NCI-H69 (cell line): ENCODE results near the gene TTYH3.
"Not testable (repeated sequence)": the region's sequence is repeated elsewhere in the genome, so short reads cannot be mapped to it uniquely, and the experiment has no call there.

Experiments used
- DNase-seq: peaks from one replicate; lab custom pipeline; 2025; lab: John Stamatoyannopoulos, UW

The TTYH3 gene

DNA sequence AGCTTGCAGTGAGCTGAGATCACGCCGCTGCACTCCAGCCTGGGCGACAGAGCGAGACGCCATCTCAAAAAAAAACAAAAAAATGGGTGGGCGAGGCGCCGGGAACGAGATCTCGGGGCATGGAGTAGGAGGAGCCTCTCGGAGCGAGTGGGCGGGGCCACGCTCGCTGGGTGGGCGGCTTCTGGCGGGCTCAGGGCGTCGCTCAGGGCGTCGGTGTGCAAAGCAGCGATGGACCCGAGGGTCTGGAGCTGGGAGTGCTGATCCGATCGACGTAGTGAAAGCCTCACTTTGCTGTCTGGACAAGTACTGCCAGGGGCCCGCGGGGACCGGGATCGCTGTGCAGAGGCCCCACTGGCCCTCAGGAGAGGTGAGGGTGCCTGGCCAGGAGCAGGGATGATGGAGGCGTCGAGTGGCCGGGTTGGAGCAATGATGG is 33.6 kb downstream of the TTYH3 start:
- peak; percentile 61 for DNase-seq

DNA sequence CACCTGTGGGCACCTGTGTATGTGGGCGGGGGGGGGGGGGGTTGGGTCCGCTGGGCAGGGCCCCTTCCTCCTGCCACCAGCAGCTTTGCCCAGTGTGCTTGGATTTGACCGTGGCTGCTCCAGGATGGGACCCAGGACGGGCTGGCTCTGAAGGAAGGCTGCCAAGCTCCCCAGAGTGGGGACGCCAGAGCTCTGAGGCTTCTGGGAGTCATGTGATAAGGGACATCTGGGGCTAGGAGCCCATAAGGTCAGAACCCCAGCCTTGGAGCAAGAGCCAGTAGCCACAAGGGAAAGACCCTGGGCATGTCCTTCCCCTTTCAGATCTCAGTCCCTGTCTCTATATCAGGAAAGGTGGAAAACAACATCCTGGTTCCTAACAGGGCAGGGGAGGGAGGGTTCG is 34.4 kb downstream of the TTYH3 start:
- DNase-seq, result no peak

DNA sequence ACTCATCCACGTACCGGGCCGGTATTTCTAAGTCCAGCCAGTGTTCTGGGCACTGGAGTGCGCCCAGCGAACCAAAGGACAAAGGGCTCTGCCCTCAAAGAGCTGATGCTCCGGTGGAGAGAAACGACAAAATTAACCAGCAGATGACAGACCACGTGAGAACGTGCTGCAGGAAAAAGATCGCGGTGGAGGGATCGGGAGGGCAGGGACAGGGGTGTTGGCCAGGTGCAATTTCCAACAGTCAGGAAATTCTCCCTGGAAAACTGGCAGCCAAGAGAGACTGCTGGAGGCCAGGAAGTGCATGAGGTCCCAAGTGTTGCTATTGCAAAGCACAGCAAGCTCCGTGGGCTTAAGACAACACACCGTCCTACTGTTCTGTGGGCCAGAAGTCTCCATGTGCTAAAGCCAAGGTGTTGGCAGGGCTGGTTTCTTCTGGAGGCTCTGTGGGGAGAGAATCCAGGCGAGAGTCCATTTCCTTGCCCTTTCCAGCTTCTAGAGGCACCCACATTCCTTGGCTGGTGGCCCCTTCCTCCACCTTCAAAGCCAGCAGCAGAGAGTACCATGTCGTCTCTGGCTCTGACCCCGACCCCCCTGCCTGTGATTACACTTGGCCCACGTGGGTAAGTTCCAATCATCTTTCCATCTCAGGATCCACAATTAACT is 34.9 kb downstream of the TTYH3 start:
- peak; percentile 47 for DNase-seq

DNA sequence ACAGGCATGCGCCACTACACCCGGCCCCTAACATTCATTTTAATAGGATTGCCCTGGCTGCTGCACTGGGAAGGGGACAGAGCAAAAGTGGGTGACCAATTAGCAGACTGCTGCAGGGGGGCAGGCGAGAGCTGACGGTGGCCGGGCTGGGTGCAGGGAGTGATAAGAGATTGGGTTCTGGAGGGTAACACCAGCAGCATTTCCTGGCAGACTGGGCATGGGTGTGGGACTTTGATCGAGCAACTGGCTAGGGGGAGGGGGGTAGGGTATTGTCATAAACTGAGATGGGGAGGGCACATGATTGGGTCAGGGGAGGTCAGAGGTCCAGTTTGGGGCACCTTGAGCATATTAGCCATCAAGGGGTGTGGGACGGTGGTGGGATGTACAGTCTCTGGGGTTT is 36.1 kb downstream of the TTYH3 start:
- no peak for DNase-seq

DNA sequence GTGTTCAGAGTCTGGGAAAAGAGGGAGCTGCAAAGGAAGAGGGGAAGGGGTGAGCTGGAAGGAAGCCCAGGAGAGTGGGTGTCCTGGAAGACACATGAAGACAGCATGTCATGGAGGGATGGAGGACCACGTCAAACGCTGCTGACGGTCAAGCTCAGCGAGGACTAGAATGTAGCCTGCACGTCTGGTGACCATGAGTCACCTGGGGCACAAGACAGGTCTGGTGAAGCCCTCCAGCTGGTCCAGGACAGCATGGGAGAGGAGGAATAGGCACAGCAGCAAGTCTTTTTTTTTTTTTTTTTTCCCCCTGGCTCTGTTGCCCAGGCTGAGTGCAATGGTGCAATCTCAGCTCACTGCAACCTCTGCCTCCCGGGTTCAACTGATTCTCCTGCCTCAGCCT is 36.6 kb downstream of the TTYH3 start:
- no peak for DNase-seq

DNA sequence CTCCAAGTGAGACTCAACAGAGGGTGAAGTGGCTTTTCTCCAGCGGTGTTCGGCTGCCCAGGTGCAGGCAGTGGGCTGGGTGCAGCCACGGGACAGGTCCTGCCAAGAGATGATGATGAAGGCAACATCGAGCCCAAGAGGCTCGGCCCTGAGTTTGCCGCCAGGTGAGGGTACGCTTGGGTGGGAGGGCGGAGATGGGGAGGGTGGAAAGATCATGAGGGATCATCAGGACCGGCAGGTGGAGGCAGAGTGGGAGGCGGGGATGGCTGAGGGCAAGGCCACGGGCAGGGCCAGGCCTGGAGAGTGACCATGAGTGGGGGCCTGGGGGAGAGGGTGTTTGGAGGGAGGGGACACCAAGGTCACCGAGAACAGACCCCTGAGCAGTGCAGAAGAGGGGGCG is 38.4 kb downstream of the TTYH3 start:
- DNase-seq, result no peak

DNA sequence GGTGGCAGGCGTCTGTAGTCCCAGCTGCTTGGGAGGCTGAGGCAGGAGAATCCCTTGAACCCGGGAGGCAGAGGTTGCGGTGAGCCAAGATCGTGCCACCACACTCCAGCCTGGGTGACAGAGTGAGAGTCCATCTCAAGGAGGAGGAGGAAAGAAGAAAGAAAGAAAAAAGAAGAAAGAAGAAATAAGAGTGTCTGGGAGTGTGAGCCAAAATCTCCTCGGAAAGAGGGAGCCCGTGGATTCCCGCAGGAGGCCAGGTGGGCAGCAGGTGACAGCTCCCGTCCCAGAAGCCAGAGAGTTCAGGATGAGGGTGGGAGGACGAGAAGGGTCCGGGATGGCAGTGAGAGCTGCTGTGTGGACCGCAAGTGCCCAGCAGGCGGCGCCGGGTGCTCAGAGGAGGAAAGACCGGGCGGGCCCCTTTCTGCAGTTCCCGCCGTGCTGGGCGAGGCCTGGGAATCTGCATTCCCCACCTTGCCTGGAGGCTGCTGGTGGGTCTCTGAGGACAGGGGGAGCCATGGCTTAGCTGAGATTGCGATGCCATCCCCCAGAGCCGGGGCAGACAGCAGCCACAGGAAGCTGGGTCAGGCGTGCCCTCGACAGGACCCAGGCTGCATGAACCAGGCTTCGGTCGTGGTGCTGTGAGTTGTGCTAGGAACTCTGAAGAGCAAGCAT is 39.1 kb downstream of the TTYH3 start:
- peak; percentile 85 for DNase-seq

DNA sequence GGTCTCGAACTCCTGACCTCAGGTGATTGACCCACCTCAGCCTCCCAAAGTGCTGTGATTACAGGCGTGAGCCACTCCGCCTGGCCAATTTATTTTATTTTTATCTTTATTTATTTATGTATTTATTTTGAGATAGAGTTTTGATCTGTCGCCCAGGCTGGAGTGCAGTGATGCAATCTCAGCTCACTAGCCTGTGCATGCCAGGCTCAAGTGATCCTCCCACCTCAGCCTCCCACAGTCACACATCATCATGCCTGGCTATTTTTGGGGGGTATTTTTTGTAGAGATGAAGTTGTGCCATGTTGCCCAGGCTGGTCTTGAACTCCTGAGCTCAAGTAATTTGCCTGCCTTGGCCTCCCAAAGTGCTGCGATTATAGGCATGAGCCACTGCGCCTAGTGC is 41.4 kb downstream of the TTYH3 start:
- not testable (repeated sequence) for DNase-seq

DNA sequence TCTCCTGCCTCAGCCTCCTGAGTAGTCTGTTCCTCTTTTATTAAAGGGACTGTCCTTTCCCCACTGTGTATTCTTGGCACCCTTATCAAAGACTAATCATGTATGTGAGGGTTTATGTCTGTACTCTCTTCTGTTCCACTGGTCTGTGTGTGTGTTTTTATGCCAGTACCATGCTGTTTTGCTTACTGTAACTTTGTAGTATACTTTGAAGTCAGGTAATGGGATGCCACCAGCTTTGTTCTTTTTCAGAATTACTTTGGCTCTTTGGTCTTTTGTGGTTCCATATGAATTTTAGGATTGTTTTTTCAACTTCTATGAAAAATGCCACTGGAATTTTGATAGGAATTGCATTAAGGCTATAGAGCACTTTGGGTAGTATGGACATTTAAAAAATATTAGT is 42.1 kb downstream of the TTYH3 start:
- DNase-seq, result no peak

DNA sequence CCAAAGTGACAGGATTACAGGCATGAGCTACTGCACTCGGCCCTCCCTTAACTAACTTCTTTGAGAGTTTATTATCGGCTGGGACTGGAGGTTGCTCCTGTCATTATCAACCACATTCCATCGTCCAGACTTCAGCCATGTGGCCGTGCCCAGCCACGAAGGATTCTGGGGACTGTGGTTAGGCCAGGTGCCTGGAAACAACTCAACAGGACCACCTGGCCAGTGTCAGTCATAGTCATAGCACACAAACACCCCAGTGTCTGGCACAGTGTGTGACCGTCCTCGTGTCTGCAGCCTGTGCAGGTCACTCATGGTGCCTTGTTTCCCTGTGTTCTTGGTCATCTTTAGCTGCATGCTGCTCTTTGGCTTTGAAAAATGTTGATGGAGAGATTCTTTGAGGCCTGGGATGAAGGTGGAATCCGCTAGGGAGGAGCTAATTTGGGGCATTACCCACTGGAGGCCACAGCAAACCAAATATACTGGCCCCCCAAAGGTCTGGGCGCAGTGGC is 43.5 kb downstream of the TTYH3 start:
- DNase-seq, result no peak

DNA sequence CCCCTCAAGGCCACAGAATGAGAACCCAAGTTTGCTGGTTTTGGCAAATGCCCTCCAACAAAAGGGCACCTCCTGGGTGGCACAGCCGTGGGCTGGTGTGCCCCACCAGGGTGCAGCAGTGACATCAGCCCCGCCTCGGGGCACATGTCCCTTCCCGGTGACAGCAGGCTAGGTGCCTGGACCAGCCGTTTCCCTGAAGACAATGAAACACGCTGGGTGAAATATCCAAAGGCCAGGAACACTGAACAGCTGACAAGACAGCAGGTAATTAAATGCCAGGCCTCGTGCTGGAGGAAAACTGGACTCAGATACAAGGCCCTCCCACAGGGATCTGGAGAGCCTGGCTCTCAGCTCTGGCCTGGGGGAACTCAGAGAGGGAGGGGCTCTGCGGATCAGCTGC is 44.8 kb downstream of the TTYH3 start:
- DNase-seq, result peak; percentile 85

DNA sequence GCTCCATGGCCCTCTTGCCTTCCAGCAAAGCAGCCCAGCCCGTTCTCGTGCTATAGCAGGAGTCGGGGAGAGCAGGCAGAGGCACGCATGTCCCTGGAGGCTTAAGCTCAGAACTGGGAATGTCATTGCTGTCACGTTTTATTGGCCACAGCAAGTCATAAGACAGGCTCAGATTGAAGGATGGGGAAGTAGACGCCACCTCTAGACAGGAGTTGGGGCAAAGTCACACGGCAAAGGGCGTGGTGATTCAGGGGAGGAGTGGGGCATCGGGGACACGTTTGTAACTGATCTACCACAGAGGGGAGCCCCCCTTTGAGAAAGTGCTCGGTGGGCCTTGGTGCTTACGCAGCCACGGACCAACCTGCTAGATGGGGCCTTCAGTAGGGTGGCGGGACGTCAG is 46.7 kb downstream of the TTYH3 start:
- DNase-seq, result not testable (repeated sequence)

DNA sequence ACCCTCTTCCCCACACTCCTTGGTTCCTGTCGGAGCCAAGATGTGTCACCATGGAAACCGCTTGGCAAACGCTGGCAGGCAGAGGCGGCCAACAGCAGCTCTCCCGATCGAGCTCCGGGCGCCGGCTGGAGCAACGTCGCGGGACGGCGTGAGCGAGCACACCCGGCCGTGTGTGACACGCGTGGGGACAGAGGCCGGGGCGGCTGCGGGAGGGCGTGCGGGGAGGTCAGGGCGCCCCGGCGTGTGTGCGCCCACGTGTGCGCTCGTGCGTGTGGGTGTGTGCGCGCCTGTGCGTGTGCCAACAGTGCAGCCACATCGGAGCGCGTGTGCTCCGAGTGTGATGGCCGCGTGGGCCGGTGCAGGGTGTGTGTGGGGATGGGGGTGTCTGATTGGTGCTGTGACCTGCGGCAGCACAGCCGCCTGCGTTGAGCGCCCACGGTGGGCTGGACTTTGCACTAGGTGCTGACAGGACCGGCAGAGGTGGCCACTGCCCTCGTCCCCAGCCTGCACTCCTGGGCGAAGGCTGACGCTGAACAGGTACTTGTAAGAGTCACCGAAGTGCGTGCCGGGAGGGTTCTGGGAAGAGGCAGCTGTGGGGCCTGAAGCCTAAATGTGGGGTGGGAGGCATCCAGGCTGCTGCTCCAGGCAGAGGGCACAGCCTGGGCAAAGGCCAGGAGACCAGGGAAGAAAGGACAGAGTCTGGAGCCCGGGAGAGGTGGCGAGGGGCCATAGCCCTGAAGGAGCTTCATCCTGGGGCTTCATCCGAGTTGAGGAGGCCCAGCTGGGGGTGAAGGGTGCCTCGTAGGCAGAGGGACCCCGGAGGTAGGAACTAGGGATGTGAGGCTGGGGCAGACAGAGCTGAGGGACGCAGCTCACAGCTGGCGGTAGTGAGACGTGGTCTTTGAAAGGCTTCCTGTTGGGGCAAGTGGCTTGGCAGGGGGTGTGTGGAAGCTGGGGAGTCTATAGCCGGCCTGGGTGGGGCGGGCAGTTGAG is 47.6 kb downstream of the TTYH3 start:
- DNase-seq, result peak; percentile 22

DNA sequence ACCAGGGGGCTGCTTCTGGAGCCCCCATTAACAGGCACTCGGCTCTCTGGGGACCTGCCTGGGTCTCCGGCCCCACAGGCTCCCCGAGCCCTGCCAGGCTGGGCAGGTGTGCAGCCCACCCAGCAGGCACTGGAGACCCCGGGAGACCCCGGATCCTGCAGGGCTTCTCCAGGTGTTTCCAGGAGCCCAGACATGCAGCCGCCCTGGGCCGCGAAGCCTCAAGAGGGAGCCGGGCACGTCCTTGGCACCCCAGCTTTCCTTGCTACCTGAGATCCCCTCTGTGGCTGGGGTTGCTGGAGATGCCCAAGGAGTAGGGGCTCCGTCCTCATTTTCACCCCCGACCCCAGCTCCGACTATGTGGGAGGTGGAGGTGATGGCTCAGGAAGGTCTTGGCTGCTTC is 48.5 kb downstream of the TTYH3 start:
- no peak for DNase-seq

DNA sequence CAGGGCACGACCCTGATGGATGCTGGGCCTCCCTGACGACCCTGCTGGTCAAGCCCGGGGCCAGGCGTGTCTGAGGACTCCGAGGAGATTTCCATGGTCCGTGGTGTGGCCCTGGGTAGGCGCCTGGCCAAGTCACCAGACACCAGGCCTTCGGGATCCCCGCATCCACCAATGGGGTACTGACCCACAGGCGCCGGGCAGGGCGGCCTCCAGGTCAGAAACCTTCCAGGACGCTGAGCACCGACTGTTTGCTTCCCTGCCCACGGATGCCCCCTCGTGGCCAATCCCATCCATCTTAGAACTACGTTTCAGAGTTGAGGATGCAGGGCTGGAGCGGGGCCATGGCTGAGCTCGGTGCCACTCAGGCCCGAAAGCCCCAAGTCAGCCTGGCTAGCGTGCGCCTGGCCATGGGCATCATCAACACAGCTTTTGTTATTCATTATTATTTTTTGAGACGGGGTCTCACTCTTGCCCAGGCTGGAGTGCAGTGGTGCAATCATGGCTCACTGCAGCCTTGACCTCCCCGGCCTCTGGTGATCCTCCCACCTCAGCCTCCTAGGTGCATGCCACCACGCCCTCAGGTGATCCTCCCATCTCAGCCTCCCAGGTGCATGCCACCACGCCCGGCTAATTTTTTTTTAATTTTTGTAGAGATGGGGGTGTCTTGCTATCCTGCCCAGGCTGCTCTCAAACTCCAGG is 49.2 kb downstream of the TTYH3 start:
- peak; percentile 72 for DNase-seq

DNA sequence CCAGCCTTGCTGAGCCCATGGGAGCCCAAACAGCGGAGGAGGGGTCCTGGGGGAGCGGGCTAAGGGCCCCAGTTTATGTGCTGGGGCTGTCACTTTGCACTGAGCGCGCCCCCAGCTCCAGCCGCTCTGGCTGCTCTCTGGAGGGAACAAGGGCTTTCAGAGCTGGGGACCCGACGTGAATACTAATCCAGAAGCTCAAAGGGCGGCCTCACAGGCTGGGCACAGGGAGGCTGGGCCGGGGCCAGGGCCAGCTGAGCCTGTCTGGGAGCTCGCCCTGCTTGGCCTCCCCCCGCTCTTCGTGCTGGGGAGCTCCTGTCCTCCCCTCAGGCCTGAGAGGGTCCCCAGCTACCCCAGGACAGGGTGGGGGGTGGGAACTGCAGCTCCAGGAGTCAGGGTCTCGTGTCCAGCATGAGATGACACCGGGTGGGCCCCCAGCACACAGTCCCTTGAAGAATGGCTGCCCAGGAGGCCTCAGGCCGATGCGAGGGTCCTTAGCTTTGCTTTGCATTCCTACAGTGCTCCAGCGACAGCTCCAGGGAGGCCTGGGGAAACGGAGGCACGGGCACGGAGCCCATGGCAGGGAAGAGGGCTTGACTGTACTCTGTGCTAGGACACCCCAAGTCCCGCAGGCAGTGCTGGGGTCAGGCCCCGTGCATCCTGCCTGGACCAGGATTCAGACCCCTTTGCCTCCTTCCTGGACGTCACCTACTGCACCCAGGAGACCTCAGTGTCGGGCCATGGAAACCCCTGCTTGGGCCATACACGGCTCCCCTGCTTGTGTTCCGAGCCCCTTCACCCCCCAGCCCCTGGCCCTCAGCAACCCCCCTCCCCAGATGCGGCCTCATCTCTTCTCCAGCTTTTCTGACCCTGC is 50.4 kb downstream of the TTYH3 start:
- DNase-seq, result no peak

DNA sequence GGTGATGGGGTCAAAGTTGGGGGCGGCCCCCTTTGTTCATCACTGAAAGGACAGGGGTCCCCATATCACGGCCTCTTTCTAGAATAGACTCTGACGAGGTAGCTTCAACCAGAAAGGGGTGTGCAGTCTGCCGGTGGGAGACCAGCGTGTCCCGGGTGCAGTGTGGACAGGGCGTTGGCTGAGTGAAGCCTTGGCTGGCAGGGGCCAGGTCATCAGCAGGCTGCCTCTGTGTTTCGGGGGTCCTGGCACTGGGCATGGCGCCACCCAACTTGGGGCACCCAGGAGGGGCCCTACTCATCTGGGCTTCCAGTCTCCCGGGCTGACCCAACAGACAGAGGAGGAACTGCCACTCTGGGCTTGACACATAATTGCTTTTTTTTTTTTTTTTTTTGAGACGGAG is 52.7 kb downstream of the TTYH3 start:
- no peak for DNase-seq

DNA sequence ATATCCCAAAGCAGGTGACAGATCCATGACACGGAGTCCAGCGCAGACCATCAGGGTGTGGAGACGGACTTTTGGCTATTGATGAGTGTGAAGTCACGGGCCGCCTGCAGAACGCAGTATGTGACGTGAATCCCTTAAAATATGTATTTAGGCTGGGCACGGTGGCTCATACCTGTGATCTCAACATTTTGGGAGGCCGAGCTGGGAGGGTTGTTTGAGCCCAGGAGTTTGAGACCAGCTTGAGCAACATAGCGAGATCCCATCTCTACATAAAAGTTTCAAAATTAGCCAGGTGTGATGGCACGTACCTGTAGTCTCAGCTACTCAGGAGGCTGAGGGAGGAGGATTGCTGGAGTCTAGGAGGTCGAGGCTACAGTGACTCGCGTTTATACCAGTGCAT is 54.3 kb downstream of the TTYH3 start:
- no peak for DNase-seq

DNA sequence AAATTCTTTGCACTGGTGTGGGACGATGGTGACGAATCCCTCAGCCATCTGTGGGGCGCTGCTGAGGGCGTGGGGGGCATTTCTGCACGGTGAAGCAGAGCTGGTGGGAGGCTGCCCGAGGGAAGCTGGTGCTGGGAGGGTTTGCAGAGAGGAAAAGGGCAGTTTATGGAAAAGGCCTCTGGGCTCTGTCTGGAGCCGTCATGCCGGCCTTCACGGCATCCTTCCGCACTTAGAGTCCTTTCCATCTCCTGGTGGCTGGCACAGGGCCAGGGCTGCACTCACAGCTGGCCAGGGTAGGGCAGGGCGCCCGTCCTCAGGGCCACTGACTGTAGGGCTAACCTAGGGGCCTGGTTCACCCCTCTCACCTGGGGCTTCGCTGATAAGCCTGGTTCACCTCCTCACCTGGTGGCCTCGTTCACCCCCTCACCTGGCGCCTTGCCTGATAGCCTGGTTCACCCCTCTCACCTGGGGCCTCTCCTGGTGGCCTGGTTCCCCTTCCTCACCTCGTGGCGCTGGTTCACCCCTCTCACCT is 55.6 kb downstream of the TTYH3 start:
- peak; percentile 56 for DNase-seq

DNA sequence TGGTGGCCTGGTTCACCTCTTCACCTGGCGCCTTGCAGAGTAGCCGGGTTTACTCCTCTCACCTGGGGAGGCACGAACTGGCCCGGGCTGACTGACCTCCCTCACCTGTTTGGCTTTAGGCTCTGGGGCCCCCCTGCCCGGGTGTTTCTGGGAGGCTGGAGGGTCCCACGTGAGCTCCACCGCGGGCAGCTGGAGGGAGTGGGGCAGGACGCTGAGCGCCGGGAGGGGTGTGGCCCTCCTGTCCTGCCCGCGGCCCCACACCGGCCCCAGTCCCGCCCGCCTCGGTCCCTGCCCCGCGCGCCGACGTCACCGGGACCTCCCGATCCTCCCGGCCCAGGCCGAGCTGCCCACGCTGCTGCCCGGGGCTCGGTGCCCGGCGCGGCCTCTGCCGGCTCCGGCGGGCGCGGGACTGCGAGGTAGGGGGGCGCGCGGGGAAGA is 56.1 kb downstream of the TTYH3 start, which contains the start of gene AMZ1:
Gene AMZ1 (plus strand): TSS at position 322 of the 438 bp plus-strand sequence. CDS start 12,250 bp downstream, outside the sequence.
- DNase-seq, result no peak
